HG03135 (cell line): Measurements from ENCODE around the gene SEMA4D.
"Not testable (repeated sequence)": the region's sequence is repeated elsewhere in the genome, so short reads cannot be mapped to it uniquely, and the experiment has no call there.

Experiments used
- ATAC-seq: cut with Tn5 transposase; IDR thresholded peaks from one replicate; pipeline ENCODE4 v1.9.1; 2021; ENCODE audit warnings: mild to moderate bottlenecking, moderate library complexity; ENCODE audit not compliant: unreplicated experiment

Gene SEMA4D

DNA sequence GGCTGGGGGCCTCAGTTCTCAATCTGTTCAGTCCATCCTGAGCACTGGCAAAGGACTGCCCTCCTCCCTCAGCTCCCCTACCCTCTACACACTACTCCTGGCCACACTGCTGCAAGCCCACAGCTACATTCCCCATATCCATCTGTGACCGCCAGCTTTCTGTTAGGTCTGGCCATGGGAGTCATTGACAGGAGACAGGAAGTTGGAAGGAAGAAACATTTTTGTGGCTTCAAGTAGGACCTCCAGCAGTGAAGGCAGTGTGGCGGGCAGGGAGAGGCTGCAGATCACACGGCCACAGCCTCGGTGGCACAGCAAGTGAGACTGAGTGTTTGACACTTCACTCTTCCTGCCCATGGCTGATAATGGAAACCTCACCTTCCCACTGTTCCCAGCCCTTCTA, 123.7 kb downstream of the SEMA4D start:
- ATAC-seq = no peak

DNA sequence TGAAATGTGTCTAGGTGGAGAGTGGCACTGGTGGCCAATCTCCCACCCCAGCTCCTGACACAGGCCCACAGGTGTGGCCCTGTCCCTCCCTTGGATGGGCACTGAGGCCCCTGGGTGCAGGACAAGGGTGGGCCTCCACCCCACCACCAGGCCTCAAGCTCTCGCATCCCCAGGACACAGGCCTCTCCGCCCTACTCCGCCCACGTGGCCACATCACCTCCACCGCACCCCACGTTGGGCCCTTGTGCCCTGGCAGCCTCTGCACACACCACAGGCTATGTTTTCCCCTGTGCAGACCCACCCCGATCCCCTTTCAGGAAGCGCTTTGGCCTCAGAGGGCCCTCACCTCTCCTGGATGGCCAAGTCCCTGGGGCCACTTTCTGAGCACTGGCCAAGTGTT, 124.9 kb downstream of the SEMA4D start:
- ATAC-seq = no peak

DNA sequence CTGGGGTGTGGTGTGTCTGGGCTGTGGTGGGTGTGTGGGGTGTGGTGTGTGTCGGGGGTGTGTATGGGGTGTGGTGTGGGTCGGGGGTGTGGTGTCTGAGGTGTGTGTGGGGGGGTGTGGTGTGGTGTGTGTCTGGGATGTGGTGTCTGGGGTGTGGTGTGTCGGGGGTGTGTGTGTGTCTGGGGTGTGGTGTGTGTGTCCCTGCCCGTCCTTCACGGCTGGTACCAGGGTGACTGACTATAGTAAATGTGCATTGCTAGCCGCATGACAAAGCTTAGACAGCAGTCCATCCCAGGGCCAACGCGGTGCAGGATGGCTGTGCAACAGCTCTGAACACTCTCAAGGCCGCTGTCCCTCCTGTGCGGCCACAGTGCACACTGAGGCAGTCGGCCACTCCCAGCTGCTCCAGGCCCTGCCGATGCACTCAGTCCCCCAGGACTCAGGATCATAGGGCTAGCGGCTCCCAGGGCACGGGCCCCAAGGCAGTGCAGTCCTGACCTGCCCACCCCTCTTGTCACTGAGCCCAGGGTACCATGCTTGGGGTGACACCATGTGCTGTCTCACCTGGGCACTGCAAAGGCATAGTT, 125.6 kb downstream of the SEMA4D start:
- ATAC-seq = no peak

GRCh38 chr9:89371791-89372190, 126.1 kb downstream of the SEMA4D start:
- not testable (repeated sequence) for ATAC-seq

DNA sequence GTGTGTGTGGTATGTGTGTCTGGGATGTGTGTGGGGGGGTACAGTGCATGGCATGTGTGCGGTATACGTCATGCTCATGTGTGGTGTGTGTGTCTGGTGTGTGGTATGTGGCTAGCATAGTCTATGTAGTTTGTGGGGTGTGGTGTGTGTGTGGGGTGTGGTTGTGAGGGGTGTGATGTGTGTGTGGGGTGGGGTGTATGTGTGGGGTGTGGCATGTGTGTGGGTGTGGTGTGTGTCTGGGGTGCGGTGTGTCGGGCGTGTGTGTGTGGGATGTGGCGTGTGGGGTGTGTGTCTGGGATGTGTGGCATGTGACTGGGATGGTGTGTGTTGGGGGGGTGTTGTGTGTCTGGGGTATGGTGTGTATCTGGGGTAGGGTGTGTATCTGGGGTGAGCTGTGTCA, 127.3 kb downstream of the SEMA4D start:
- ATAC-seq = no peak

DNA sequence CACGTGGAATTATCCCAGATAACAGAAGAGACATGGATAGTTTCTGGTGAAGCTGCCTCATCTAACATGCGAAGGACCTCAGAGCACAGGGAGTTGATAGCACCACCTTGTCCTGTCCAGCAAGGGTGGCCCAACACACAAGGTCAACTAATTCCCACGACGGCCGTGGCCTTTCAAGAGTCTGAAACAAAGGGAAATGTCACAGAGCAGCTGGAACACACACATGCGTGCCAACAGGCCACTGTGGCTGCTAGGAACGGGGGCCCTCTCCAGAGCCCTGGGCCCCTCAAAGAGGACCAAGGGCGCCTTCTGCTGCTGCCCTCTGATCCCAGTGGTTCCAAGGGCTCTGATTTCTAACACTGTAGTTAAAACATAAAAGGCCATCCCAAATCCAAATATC, 128.9 kb downstream of the SEMA4D start:
- no peak for ATAC-seq

DNA sequence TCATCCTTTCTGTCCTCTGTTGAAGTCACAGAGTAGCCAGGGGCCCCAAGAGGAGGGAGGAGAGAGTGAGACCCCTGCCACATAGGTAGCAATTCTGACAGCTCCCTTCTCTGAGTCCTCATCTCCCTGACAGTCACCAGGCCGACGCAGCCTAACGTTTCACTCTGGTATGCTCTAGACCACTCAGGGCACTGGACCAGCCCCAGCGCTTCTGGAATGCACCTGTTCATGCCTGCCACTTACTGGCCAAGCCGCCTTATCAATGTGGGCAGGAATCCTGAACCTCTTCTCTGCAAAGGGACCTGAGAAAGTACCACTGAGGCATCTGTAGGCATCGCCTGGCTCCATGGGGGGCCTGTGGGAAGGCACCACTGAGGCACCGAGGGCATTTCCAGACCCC, 129.4 kb downstream of the SEMA4D start:
- no peak for ATAC-seq

DNA sequence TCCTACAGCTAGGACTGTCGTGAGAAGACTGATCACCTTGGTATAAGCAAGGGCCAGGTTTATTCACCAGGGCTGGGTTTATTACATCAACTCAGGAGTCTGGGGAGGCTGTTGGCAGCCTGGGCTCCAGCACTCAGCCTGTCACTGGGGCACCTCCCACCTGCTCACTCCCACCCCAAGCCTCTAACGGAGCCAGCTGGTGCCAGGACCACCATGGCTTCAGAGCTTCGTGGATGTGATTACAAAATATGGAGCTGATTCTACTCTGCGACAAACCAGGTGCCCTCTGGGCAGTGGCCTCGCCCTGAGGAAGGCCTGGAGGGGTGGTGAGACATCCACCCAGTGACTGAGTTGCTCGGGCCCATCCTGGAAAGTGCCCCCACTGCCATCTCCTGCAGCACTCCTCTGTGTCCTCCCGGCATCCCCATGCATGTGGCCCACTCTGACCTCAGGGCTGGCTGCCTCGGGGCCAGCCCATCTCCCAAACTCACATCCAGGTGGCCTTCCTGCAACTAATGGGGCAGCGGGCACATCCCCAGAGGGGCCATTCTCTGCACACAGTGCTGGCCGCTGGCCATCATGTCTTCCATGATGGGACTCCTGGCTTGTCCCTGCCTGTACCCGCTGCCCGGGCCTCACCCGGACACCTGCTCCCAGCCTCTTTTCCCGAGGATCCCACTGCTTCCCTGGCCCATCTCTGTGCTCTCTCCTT, 130.0 kb downstream of the SEMA4D start:
- ATAC-seq = no peak

- ATAC-seq = no peak
Measured at GRCh38 chr9:89367281-89367680, 130.6 kb downstream of the SEMA4D start.

DNA sequence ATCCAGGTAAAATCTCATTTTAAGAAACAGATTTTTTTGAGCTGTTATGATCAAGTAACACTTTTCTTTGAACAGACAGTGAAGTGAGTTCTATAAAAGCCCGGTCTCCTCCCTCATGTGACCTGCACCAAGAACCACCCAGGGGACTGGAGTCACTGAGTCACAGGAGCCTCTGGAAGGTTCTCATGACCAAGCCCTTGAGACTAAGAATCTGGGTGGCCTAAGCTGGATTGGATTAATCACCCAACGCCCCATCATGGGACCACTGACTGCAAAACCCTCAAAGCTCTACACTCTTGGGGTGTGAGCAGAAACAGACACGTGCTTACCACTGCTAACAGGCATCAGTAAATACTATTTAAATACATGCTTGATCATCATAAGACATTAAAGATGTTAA, 131.2 kb downstream of the SEMA4D start:
- no peak for ATAC-seq

- ATAC-seq = no peak
Measured at GRCh38 chr9:89365532-89365912, 132.4 kb downstream of the SEMA4D start.

- ATAC-seq = no peak
Measured at GRCh38 chr9:89364666-89365531, 133.0 kb downstream of the SEMA4D start.

GRCh38 chr9:89363921-89364665, 133.8 kb downstream of the SEMA4D start:
- no peak for ATAC-seq

- ATAC-seq = no peak
Measured at GRCh38 chr9:89363311-89363670, 134.6 kb downstream of the SEMA4D start.

DNA sequence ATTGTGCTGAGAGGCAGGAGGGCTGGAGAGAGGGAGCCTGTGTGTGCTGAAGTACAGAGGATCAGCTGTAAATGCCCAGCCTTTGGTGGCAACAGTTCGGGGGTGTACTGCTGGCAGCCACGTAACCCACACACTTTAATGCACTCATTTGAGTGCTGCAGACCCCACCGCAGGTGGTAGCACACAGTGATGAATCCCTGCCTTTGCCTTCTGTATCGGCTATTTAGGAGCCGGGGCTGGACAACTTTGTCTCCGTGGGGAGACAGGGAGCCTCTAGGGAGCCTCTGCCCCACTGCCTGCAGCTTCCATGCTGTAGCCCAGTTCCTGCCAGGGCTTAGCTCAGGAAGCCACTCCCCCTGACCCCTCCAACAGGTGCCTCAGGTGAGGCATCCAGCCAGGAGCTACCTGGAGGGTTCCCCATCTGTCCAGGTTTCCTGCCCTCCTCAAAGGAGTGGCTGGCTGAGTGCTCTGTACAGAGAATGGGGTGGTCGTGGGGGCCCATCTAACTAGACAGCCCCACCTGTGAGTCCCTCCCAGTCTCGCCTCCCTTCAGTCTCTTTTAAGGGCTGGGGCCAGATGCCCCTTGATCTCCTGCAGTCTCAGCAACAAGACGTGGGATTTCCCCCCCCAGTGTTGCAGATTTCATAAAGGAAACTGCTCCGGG, 135.1 kb downstream of the SEMA4D start:
- no peak for ATAC-seq

GRCh38 chr9:89361816-89362646, 135.9 kb downstream of the SEMA4D start:
- ATAC-seq = no peak

- no peak for ATAC-seq
Measured at GRCh38 chr9:89361031-89361430, 136.9 kb downstream of the SEMA4D start.

DNA sequence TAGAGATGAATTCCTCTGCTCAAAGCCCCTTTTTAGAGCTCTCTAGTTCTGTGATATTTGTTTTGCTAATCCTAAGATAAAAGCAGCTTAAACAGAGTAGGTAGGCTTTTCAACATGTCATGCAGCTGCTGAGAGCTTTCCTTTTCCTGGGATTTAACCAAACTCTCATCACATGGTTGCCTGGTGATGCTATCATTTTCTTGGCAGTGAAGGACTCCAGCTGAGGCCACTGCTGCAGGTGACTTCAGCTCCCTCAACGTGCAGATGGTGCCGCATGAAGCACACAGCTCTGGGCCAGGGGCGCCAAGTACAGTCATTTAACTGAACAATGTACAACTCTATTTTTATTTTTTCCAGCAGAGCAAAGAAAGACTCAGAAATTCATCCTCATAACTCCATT, 137.4 kb downstream of the SEMA4D start:
- no peak for ATAC-seq

GRCh38 chr9:89359751-89360261, 138.1 kb downstream of the SEMA4D start:
- ATAC-seq = no peak

DNA sequence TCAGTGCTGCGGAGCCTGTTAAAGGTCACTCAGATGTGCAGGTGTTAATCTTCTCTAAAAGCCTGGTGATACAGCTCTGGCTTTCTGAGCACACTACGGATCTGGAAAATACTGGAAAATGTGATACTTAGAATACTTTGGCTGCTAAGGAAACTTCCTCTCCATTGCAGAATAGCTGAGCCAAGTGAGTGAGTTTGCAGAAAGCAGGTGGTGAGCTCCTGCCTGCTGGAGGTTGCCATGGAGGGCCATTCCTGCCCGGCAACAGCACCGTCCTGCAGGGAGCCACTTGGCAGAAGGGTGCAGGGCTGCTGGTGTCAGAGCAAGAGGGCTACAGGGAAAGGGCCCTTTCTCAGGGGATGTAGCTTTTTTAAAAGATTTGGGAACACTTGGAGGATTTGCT, 138.9 kb downstream of the SEMA4D start:
- no peak for ATAC-seq
